GM19467 (cell line): ENCODE measurements around the gene MBNL2.

Experiments used
- ATAC-seq: cut with Tn5 transposase; IDR thresholded peaks from one replicate; pipeline ENCODE4 v1.9.1; 2021; ENCODE audit warnings: mild to moderate bottlenecking, moderate library complexity; ENCODE audit not compliant: unreplicated experiment

Gene MBNL2

DNA sequence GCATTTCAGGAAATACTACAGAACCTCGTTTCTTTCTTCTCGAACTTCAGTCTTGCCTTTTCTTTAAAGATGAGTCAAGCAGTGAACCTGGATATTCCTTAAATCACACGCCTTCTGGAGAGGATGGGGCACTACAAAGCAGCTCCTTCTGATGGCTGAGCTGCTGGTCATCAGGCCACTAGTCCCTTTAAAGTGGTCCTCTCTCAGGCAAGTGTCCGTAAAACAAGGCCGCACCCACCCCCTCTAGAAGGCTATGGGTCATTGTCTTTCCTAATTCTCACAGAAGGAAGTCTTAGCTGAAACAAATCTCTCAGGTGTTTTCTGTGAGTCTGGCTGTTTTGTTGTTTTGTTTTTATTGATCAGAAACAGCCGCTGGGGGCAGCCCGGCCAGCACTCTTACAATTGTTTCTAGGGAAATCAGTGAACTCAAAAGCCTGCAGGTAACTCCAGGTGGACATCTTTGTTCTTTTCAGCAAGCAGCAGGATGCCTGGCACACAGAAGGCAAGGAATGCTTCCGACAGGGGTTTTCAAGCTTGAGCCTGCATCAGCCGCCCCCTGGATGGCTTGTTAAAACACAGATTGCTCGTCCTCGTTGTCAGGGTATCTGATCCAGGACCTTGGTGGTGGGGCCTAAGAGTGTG lies 45.4 kb downstream of the MBNL2 start:
- no peak for ATAC-seq

DNA sequence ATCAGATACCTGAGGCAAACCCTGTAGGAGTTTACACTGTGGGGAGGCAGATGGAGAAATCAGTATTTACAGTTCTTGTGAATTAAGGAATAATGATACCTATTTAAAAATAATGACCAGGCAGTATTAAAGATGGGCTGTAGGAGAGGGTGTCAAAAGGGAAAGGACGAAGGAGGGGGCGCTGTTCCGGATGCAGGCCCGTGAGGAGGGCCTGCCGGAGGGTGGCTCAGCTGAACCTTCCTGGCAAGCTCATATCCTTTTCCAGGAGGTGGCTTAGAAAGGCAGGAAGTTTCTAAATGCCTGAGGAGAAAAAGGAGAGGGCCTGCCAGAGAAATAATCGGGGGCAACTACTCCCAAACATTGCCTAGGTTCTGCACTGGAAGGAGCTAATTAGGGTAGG lies 46.6 kb downstream of the MBNL2 start:
- ATAC-seq, result no peak

DNA sequence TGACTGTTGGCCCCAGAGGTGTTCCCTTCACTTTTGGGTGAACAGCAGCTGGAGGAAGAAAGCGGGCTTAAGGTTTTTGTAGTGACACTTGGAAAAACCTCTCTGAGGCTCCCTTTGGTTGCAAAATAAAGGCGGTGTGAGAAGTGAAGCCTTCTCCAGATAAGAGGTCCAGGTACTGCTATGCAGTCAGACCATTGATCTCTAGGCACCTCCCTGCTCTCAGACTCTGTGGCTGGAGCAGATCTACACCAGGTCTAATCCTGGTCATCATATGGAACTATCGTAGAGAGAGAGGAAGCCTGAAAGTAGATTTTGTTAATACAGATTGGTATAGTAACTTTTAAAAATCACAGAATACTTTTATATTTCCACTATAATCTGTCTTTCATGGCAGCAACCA lies 47.5 kb downstream of the MBNL2 start:
- no peak for ATAC-seq

DNA sequence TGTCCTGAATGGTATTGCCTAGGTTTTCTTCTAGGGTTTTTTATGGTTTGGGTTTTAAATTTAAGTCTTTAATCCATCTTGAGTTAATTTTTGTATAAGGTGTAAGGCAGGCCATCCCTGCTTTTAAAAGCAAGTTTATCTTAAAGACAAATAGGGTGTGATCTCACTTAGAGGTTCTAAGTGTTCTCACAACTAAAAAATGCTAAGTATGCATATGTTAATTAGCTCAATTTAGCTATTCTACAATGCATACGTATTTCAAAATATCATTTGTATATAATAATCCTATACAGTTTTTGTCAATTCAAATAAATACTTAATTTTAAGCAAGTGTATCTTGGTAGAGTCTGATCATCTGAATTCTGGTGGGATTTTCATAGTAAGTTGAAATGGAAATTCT lies 50.4 kb downstream of the MBNL2 start:
- ATAC-seq, result no peak

DNA sequence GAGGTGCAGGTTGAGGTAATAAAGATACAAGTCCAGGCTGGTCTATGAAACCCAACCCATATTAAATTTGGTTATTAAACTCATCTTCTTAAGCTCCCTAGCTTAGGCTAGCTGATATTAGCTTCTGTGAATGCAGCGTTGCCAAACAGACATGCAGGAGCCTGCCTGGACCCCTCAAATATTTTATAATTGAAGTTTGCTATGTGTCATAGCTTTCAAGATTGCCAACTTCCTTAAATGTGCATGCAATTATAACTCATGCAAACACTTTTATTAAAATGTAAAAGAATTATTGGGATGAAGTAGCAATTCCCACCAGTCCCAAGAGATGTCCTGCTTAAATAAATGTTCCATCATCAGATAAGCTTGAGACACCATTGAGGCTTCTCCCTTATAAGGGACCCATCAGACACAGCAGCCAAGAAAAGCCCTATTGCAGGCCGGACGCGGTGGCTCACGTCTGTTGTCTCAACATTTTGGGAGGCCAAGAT lies 51.3 kb downstream of the MBNL2 start:
- ATAC-seq, result no peak

DNA sequence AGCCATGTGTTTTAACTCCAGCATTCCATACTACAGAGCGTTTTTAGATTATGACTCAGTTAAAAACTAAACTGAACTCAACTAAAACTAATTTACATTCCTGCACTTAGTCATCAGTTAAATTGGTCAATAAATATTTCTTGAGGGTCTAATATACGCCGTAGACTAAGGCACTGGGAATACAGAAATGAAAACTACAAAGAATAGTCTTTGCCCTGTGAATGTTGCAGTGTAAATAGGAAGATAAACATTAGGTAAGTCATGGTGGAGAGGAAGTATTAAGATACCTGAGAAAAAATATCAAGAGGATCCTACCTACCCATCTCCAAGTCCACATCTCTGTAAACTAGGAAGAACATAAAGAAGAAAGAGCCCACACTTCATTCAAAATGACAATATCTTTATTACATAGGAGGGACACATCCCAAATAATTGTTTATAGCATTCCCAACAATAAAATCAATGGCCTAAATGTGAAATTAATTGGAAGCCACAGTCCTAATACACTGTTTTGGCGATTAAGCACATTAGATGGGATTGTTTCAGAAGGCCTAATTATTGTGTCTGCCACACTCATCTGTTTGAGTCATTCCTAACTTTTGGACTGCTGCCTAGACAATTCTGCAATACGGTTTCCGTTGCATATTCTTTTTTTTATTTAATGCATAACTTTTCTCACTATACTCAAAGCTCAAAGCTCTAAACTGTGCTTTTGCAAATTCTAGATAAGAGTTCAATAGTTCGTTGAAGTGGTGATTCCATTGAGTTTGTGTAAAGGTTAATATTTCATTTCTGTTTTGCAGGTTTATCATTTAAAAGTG lies 52.9 kb downstream of the MBNL2 start:
- no peak for ATAC-seq

DNA sequence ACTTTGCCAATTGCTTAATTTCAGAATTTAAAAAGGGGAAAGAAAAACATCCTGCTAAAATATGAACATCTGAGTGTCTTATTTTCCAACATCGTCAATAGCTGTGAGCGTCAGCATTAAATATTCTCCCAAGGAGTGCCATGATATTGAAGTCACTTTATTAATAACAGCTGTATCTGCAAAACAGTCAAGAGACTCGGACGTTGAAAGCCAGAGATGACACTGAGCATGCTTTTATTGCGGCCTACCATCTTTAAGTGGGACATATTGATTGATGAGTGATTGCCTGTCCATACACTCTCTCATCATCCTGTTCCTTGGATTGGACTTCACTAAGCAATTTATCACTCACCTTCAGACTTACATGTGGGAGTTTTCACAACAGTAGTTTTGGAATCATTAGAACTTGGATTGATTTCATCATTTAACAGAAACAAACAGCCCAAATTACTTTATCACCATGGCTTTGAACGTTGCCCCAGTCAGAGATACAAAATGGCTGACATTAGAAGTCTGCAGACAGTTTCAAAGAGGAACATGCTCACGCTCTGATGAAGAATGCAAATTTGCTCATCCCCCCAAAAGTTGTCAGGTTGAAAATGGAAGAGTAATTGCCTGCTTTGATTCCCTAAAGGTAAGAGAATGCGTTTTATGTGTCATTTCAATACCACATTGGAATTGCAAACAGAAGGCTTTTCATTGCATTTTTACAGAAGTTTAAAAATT lies 53.8 kb downstream of the MBNL2 start:
- ATAC-seq, result no peak

DNA sequence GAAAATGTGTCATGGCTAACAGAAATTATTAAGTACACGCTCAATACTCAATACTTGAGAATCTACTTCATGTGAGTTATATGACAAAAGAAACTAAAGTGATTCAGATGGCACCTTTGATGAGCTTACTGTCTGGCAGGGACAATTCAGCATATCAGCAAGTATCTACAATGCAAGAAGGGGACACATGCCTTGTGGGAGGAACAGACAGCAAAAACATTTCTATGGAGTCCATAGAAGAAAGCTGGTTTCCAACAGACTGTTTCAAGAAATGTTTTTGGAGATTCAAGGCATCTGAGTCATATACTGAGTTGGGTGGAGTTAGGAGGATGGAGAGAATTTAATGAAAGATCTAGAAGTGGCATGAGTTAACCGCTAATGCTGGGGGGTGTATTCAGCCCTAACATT lies 54.7 kb downstream of the MBNL2 start:
- ATAC-seq, result no peak

DNA sequence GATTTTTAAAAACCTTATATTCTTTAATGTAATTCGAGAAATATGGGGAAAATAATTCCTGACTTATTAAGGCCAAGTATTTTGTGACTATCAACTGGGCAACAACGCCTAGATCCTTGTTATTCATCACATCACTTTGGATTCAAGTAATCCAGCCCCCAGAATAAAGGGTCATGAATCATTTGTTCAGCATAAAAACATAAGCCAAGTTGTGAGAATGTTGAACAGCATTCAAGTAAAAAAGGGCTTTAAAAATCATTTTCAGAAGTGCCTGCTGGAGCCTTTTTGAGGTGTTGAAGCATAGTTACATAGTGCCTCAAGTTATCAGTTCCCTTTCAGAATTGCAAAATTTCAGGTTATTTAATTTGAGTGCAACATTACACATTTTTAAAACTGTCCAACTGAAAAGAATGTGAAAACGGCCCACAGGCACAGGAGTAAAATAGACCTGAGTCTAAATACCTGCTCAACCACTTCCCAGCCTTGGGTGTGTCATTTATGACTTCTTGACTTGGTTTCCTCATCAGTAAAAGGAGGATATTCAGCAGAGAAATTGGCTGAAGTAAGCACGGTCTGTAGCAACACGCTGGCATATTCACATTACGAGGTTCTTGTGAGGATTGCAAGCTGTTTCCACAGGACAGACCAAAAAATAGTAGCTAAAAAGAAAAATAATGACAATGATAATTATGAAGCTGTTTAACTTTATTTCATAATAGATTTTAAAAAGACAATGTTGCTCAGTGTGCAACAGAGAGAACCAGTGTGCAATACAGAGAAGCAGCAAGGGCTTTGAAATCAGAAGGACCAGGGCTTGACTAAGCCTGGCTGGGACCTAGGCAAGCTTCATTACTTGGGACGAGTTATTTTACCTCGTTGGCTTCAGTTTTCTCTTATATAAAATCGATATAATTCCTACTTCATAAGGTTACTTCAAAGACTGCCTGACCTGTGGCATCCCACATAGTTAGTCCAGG lies 56.6 kb downstream of the MBNL2 start:
- ATAC-seq, result no peak

DNA sequence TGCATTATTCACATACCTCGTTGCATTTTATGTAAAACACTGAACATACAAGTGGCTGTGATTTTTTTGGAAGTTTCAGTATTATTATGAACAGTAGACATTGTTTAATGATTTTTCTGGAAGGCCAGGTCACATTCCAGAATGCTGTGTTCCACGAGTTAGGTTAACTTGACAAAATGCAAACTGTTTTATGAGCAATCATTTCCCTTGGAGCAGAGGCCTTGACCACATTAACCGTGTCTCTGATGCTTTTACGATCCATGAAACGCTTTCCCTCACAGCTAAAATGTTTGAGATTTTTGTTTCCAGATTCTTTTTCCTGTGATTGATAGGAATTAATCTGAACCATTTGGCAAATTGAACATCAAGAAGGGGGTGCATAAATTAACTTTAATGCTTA lies 57.8 kb downstream of the MBNL2 start:
- no peak for ATAC-seq

DNA sequence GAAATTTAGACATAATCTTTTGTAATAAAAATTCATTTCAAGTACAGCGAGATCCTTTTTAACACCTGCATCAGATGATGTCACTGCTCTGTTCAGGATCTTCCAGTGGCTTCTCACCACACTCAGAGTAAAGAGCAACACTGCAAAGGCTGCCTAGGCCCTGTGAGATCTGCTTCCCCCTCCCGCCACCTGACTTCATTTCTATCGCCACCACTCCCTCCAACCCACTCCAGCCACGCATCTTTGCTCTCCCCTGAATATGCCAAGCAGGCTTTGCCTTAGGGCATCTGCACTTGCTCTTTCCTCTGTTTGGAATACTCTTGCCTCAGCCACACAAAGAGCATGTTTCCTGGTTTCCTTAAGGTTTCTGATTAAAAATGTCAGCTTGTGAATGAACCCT lies 58.3 kb downstream of the MBNL2 start:
- ATAC-seq, result no peak

DNA sequence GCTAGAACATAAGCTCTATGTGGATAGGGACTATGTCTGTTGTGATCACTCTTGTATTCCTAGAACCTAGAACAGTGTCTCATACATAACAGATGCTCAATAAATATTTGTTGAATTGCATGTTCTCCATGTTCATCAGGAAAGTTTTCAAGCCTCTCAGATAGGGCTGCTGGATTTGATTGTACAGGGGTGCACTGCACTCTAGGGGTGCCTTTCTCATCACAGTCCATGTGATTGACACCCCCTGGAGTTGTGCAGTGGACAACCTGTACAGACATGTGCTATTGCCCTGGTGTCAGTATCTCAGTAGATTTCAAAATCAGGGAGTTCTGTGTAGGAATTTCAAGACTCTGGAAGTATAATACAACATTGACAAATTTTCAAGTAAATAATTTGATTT lies 58.9 kb downstream of the MBNL2 start:
- no peak for ATAC-seq

DNA sequence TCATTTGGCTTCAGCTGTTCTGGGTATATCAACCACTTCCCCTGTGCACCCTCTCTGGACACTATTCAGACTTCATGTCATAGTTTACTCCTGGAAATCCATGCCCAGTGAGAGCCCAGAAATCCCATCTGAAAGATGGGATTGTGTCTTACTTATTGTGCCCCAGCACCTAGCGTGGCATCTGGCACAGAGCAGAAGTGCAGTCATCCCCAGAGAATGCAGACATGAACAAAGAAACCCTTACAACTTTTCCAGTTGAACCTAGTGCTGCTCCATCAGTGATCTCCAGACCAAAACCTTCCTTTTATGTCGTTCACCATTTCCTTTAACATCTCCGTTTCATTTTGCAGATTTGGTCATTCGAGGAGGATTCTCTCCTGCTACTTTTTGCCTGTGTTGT lies 60.6 kb downstream of the MBNL2 start:
- no peak for ATAC-seq

DNA sequence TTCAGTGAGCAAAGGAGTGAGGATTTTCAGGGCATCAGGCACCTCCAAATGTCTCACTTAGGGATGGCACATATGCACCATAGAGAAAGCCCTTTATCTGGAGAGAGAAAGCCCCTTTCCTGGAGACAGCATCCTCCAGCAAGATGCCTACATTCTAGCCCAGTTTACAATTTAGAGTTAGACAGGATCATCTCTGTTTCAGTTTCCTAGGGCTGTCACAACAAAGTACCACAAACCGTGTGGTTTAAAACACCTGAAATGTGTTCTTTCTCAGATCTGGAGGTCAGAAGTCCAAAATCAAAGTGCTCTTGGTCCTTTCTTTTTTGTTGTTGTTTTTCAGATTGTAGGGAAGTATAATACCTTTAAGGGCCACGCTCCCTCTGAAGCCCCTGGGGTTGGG lies 61.8 kb downstream of the MBNL2 start:
- no peak for ATAC-seq

DNA sequence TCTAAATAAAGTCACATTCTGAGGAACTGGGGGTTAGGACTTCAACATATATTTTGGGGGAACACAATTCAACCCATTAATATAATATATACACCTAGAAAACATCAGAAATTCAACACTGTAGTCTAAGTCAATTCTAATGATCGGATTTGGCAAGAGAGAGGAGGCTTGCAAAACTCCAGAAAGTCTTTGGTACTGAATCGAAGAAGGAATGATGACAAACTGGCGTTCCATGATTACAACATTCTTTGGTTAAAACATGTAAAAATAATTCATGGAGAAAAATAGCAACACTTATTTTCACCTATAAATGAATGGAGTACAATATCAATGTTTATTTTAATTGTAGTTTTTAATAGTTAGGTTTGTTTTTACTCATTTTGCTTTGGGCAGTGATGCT lies 62.4 kb downstream of the MBNL2 start:
- no peak for ATAC-seq

DNA sequence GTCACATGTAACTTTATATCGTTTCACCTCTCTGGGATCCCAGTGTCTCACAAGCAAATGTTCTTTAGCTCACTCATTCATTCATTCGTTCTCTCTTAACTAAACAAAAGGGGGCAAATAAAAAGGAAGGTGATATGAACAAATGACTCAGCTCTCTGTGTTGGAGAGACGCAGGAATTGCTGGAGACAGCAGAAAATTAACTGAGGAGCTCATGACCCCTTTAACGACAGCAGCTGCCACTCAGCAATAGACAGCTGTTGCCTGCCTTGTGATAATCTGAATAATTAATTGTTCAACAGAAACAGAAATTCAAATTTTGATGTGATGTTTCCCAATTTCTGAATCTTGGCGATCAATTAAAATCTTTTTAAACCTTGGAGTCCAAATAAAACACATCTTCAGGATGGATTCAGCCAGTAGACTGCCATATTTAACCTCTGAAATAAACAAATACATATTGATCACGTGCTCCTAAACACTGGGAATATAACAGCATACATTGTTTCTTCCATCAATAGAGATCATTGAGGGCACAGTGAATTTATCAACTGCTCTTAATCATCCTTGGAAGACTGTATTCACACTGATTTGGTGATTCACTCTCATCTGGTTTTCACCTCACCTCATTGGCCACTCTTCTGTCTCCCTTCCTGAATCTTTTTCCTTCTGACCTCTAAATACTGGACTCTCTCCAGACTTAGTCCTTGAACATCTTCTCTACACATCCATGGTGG lies 63.3 kb downstream of the MBNL2 start:
- no peak for ATAC-seq

DNA sequence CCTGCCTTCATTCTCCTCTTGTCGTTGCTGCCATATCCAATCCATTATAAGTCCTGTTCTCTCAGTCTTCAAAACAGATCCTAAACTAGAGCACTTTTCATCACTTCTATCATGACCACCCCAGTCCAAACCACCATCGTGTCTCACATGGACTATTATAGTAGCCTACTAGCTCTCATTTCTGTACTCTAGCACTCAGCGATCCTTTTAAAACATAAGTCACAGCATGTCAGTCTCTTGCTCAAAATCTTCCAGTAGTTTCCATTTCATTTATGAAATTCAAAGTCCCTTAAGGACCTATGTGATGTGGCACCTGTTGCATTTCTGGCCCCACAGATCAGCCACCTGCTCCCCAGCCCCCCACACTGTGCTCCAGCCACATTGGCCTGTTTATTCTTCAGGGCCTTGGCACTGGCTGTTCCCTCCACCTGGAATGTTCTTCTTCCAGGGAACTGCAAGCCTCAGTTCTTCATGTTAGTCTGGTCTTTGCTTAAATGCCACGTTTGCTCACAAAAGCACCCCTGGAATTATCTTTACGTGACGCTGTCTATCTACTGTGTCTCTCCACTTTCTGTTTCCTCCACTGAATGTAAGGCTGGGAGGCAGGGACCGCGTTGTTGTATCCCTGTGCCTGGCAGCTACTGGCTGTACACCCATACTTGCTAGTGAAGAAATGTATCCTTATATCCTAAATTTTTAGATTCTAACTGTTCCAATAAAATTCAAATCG lies 64.3 kb downstream of the MBNL2 start:
- ATAC-seq, result no peak

DNA sequence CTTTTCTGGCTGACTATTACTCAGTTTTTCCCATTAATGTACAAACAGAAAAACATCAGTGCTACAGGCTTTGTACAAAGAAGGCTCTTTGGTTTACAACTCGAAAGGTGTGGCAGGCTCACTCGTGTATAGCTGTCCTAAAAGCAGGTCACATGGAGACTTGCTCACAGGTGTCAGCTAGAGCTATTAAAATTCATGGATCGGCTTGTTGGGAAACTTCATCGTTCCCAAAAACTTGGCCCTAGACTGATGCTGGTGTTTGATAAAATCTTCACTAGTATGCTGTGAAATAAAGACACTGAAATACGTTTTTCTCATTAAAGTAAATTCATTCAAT lies 64.9 kb downstream of the MBNL2 start:
- ATAC-seq, result no peak

DNA sequence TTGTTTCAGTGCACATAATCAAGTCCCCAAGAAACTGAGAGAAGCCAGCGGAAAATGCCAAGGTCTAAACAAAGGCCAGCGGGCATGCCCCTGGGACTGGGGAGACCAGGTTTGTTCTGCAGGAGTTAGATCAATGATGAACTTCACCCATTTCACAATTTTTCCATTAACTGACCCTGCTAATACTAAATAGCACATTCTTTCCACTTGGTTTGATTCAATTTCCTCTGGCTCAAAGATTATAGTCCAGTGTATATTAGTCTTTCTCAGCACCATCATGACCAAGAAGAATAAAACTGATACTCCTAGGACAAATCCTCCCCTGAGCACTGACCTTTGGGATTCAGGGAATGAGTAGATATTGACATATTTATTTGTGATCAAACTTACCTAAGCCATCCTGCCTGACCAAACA lies 66.4 kb downstream of the MBNL2 start:
- ATAC-seq, result no peak
